GDM1 (cell line): ENCODE data around the gene TBC1D2B.
"Not testable (repeated sequence)": the region's sequence is repeated elsewhere in the genome, so short reads cannot be mapped to it uniquely, and the experiment has no call there.

Experiments used
- DNase-seq: peaks from one replicate; lab custom pipeline; 2025; lab: John Stamatoyannopoulos, UW

TBC1D2B gene

DNA sequence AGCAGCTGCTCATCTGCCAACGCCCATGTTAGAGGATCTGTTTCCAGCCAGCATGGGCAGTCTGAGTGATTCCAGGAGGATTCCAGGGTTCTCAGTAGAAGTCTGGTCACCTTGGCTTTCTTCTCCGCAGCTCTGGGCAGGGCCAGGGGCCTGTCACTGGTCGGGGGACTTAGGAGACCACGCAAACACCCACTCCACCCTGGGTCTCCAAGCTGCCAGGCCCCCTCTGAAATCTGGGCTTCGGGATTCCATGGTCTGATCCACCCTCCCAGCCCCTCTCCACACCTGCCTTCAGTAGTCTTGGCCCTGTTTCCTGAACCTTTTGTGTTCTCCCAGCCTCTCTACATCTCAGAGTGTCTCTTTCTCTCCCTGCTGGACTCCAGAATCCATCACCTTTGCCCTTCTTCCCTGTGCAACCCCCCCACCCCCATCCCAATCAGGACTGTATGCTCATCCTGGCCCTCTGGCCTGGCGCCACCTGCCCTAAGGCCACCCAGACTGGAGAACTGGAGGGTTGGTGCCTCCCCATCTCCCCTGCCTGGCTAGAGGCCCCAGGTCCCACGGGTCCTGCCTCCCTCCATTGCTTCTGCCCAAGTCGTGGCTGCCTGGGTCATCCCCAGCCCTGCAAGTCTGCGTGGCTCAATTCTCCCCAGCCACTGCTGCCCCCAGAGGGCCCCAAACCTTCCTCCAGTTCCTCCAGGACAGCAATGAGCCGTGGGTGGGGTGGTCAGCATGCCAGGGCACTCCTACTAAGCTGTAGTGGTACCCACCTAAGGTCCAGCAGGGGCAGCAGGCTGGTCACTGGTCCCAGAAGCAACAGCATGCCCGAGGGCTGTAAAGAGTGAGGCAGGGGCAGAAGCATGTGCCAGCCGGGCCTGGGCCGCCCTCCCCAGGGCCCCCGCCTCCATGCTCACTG is 102.8 kb downstream of the TBC1D2B start:
- no peak for DNase-seq

DNA sequence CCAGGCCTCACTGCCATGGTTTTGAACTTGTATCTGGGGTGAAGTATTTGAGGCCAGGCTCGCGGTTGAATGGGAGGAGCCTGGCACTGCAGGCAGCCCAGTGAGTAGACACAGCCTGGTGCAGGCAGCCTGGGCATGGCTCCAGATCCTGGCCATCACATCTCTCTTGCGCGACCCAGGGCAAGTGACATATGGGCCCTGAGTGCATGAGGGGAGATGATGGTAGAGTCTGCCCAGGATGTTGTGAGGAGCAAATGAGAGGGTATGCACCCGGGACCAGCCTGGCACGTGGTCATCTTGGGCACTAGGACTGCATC is 103.5 kb downstream of the TBC1D2B start:
- DNase-seq = no peak

DNA sequence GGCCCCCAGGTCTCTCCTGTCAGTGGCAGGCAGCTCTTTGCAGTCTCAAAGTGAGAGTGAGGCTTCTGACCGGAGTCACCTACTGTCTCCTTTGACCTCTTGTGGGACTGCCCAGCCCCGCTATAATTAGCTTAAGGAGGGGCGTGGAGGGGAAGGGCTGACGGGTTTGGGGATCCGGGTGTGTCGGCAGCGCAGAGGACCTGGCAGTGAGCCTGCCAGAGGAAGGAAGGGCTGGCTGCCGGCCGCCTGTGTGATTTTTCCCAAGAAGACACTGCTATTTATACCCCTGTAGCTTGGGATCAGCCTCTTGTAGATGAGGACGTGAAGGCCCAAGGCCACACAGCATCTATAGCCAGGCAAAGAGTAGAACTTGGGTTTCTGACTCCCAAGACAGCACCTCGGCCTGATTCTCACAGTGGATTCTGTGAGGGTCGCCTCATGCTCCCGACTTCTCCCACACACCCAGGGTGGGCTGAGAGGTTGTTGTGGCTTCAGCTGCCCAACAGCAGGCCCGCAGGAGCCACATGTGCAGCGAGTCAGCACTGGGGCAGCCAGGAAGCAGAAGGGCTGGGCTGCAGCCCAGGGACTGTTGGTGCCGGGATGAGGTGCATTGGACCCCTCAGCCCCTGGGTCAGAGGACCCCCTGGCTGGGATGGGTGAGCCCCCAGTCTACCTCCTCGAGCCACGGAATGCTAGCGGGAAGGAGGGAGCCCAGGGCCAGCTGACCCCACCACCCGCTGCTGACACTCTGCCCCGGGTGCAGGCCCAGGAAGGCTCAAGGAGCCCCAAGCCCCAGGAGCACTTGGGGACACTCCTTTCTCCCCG is 104.0 kb downstream of the TBC1D2B start:
- DNase-seq = not testable (repeated sequence)

DNA sequence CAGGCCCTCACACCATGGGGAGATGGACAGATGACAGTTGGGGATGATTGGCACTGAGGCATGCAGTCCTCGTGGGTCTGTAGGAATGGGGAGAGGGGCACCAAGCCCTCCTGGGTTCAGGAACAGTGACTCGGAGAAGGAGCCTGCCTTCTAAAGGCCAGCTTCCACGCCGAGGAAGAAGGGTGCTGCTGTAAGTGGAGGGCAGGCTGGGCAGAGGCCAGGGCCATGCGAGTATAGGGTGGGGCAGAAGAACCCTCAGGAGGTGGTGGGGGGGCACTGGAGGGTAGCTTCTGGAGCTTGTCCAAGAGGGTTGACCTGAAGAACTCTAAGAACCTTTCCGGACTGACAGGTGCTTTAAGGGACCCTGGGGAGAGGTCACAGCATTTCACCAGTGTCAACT is 104.8 kb downstream of the TBC1D2B start:
- DNase-seq = not testable (repeated sequence)

DNA sequence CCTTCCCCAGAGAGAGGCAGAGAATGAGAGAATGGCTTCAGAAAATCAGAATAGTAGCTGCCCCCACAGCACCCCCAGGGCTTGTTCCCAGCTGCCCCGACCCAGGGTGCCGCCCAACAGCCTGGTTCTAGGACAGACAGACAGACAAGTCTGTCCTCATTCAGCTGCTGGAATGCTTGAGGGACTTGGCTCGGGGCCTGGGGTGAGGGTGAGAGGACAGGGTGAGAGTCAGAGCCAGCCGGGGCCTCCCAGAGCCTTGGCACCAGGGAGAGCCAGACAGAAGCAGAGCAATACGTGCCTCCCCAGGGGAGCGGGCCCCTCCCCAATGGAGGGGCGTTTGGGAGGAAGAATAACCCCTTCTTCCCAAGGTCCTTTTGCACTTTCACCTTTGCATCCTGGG is 105.6 kb downstream of the TBC1D2B start:
- not testable (repeated sequence) for DNase-seq

DNA sequence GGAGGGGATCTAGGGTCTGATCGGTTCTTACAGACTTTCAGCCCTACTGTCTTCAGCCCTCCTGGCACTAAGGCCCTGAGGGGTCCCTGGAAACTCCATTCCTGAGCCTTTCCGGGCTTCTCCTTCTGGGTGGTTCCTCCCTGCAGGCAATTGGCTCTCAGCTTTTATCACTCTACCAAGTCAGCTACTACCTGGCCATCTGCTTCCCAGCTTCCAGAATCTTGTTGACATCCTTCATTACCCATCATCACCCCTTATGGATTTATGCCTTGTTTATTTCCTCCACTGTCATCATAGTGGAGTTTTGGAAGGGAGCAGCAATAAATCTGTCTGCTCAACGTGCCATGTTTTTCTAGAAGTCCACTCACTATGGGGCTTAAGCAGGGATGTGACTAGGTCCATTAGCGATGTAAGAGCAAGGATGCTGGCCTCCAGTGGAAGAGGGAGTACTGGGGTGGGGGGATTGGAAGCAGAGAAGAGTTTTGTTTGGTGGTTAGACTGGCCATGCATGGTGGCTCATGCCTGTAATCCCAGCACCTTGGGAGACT is 106.6 kb downstream of the TBC1D2B start:
- DNase-seq = not testable (repeated sequence)

DNA sequence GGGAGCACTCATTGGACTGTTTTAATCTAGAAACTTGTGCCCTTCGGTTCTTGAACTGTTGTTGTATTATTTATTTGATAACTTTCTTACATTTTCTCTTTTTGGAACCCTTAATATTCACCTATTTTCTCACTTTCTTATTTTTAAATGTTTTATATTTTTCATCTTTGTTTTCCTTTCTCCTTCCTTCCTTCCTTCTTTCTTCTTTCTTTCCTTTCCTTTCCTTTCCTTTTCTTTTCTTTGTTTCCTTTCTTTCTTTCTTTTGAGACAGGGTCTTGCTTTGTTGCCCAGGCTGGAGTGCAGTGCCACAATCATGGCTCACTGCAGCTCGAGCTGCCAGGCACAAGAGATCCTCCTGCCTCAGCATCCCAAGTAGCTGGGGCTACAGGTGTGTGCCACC is 108.5 kb downstream of the TBC1D2B start:
- DNase-seq = no peak

DNA sequence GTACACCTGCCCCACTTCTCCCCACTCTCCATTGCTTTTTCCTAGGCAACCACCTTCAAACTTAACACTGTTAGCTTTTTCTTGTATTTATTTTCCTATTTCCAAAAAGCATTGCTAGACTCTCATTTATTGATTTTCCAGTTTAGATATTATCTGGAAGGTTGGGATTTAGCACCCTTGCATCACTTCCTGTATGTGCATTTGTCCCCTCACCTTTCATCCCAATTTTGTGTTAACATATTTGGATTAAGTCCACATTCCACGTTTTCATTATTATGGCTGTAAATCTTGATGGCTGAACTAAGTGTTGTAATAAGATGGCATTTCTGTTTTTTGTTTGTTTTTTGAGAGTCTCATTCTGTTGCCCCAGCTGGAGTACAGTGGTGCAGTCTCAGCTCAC is 109.7 kb downstream of the TBC1D2B start:
- no peak for DNase-seq

DNA sequence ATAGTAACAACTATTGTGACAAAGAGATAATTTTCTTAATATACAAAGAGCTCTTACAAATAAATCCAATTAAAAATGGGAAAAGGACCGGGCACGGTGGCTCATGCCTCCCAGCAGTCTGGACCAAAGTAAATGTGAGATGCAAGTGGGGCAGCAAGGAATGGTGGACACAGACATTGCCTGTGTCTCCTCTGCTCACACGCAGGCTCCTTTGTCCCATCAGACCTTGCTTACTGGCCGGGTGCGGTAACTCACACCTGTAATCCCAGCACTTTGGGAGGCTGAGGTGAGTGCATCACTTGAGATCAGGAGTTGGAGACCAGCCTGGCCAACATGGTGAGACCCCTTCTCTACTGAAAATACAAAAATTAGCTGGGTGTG is 110.3 kb downstream of the TBC1D2B start:
- not testable (repeated sequence) for DNase-seq

DNA sequence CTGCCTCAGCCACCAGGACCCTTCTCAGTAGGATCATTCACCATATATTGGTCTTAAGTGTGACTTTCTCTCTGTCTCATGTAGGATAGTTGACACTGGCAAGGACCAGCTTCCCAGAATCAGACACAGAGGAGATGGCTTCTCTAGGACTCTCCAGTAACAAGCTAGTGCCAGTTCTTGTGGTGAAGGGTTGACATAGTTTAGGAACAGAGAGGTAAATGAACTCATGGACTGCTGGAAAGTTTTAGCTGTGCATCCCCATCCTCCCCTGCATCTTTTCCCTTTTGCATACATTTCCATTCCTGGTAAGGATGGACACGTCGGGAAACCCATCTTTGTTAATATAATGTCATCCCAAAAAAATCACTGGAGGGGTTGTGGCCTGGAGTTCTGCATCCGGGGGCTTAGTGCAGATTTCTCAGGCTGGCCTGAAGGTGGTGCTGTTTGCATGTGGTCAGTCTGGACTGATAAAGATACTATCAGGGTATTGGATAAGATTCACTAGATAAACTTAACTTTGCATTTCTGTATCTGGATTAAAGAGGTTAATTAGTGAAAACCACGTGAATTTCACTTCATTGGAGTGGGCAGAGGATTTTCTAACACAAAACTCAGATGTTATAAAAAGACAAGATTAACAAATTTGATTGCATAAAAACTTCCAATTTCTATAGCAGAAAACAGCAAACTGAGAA is 110.8 kb downstream of the TBC1D2B start:
- DNase-seq = no peak

DNA sequence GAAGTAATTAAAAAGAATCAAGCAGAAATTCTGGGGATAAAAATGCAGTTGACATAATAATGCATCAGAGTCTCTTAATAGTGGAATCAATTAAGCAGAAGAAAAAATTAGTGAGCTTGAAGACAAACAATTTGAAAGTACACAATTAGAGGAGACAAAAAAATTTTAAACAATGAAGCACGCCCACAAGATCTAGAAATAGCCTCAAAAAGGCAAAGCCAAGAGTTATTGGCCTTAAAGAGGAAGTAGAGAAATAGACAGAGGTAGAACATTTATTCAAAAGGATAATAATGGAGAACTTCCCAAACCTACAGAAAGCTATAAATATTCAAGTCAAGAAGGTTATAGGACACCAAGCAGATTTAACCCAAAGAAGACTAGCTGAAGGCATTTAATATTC is 113.3 kb downstream of the TBC1D2B start:
- no peak for DNase-seq

DNA sequence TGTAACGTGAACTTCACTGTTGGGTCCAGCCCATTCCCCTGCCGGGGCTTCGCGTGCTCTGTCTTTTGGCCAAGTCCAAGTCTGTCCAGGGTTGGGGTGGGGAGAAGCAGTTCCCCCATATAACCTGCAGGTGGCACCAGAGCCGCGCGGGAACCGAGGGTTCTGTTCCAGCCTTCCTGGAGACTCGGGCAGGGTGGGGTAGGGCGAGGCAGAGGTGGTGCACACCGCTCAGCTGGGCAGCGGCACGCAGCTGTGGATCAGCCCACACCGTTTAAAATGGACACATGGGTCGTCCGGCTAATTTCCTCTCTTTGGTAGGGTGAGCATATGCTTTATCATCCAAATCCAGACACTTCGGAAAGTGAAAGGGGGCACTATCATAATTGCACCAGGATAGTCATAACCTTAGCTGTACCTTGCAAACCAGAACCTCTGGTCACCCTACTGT is 118.1 kb downstream of the TBC1D2B start:
- peak; percentile 25 for DNase-seq

DNA sequence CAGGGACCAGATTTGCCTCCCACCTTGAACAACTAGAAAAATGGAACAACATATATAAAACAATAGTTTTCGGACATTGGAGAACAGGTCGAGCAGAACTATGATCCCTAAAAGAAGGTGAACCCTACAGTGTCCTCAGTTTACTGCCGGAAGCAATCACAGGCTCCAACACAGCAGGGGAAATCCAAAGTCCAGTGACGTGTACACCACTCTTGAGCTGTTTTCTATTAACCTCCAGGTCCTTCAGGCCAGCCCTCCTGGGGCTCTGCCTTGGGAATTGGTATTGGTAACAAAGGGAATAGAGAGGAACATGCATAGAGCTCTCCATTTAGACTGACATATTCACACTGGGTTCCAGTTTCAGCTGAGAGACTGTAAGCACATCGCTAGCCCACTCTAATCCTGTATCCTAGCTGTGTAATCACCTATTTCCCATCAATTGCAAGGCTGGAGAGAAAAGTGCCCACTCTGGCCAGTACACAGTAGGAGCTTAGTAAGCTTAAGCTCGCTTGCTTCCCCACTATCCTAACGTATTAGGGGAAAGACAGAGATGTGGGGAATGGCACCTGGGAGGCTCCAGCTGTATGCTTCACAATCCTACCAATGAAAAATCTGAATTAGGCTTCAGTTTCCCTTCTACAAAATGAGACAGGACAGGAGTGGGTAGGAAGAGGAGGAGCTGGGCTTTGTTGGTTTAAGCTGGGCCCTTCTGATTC is 118.6 kb downstream of the TBC1D2B start:
- not testable (repeated sequence) for DNase-seq

DNA sequence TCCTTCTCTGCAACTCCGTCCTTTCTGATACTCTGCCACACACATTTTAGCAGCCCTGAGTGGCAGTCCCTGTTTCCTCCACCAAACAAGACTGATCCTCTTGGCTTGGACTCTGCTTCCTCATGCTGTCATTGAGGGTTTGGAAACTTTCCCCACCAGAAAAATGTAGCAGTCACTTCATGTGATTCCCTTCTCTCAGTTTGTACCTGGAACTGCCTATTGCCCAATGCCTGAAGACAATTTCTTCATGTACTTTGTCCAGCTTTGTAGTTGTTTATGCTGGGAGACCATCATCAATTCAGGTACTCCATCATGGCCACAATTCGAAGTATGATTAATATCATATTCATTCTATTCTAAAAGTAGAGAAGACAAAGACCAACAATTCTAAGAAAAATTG is 119.5 kb downstream of the TBC1D2B start:
- not testable (repeated sequence) for DNase-seq

DNA sequence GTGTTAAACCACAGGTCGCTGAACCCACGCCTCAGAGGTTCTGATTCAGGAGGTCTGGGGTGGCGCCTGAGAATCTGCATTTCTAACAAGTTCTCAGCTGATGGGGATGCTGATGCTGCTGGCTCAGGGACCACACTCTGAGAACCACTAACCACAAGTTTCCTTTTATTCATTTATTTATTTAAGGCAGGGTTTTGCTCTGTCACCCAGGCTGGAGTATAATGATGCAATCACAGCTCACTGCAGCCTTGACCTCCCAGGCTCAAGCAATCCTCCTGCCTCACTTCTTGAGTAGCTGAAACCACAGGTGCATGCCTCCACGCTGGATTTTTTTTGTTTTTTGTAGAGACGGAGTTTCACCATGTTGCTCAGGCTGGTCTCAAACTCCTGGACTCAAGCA is 123.6 kb downstream of the TBC1D2B start:
- not testable (repeated sequence) for DNase-seq

DNA sequence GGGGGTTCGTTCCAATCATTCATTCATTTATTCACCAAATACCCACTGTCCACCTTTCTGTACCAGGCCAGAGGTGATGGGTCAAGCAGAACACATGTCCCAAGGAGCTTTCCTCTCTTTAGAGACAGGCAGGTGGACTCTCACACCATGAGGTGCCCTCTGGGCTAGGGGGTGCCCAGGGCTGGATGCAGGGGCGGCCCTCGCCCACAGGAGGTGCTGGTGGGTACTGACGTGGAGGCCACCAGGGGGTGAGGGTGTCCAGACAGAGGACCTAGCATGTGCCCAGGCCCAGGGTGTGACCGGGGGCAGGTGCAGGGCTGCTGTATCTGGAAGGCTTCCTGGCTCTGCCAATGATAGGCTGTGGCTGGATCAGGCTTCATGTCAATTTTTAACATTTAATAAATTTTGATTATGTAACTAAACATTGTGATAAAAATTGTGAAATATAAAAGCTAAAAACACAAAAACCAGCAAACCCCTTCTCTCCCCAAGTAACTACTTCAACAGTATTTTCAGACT is 124.5 kb downstream of the TBC1D2B start:
- DNase-seq = not testable (repeated sequence)

DNA sequence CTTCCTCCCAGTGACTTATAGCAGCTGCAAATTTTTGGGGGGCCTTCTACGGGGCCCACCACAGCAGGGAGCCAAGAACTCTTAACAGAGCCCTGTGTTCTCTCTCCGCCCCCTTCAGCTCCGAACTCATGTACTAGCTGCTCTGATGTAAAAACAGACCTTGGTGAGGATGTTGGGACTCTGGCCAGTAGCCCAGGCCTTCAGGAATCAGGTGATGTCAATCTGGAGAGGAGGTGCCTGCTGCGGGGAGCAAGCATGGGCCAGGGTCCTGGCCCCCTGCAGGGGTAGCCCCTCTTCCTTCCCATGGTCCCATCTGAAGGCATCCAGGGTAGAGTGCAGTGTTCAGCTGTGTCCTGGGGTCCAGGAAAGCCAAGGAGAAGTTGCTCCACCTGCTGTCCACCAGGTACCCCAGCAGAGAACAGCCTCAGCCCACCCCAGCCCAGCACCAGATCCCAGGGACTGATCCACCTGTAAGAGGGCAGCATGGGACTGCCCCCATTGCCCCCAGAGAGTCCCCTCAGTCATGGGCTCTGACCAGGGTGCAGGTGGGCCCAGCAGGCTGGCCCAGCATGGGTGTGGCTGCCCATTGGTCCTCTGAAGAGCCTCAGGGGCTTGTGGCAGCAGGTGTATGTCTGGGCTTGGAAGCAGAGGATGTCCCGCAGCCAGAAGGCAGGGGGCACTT is 126.3 kb downstream of the TBC1D2B start:
- DNase-seq = not testable (repeated sequence)

DNA sequence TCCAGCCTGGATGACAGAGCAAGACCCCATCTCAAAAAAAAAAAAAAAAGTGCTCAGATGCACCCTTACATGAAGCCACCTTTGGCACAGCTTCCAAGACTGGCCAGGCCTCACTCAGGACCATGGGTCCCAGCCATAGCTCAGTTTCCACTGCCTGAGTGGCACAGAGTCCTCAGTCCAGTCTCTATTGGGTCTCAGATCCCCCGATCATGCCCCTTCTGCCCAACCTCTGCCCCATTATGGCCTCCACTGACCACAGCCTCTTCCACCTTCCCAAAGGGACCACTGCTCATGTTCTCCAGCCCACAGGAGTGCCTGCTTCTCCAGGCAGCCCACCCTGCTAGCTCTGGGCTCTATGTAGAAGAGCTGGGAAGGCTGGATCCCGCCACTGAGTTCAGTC is 127.0 kb downstream of the TBC1D2B start:
- not testable (repeated sequence) for DNase-seq

DNA sequence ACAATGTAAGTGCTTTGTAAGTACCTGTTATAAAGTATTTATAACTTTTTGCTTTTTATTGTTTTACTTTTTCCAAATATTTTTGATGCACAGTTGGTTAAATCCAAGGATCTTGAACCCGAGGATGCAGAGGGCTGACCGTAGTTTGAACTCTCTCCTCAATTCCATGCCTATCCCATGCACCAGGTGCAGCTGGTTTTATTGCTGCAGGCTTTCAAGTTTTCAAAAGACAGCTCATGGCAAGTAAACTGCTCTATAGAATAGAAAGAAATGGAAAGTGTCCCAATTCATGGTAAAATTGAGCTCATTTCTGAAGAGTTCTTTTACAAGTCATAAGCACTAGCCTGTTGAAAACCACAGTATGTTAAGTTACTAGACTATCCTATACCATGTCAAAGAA is 131.9 kb downstream of the TBC1D2B start:
- DNase-seq = no peak
